Measurements from ENCODE around the gene ELP4. TPM values are rescaled to one million over a fixed set of nuclear protein-coding genes. Genes with fewer than 3 reads are reported as not detected.

Gene ELP4
- polyA plus RNA-seq (2013, experiment 1 of 4) = 57.7 TPM
- 65.6 TPM for polyA plus RNA-seq (2013, experiment 2 of 4)
- polyA plus RNA-seq (2013, experiment 3 of 4) = 42.7 TPM
- polyA plus RNA-seq (2013, experiment 4 of 4) = 56.1 TPM

GRCh38 chr11:31509429-31510345, at the start of gene ELP4, which contains the start of gene IMMP1L:
TSS of gene ELP4 (plus strand) at chr11:31509767. CDS start at chr11:31509785, 18 bp downstream.
TSS of gene IMMP1L (minus strand) at chr11:31509622. CDS start at chr11:31463276, 46,346 bp downstream.
- H3K4me3 ChIP-seq (ENCODE audit: insufficient read depth, low read depth, low read length) = peak within 1 kb of the TSS; percentile 69
- no peaks in the 10 kb centered on the region for H3K36me3 ChIP-seq (ENCODE audit: control insufficient read depth, insufficient read depth, low read length)
- 0% methylated on average over 42 to 47 of the region's 47 CpGs for WGBS, 2 experiments
- peak within 1 kb of the TSS; percentile 91 for H3K27ac ChIP-seq (ENCODE audit: insufficient read depth, low read depth, low read length, poor library complexity, severe bottlenecking)
- H3K4me1 ChIP-seq (ENCODE audit: control insufficient read depth, insufficient read depth, low read length) = peaks cover 8% of the 10 kb centered on the region
- H3K9me3 ChIP-seq (ENCODE audit: control insufficient read depth, low read length) = no peaks in the 10 kb centered on the region
- H3K27me3 ChIP-seq (ENCODE audit: control insufficient read depth, insufficient read depth, low read length, poor library complexity, severe bottlenecking) = no peaks in the 10 kb centered on the region

GRCh38 chr11:31464436-31464835, 45.1 kb upstream of the ELP4 start:
- no peak overlapping the region for H3K27ac ChIP-seq (ENCODE audit: insufficient read depth, low read depth, low read length, poor library complexity, severe bottlenecking)
- H3K4me3 ChIP-seq (ENCODE audit: insufficient read depth, low read depth, low read length) = no peak overlapping the region
- peaks cover 29% of the 10 kb centered on the region for H3K36me3 ChIP-seq (ENCODE audit: control insufficient read depth, insufficient read depth, low read length)
- H3K9me3 ChIP-seq (ENCODE audit: control insufficient read depth, low read length) = no peaks in the 10 kb centered on the region
- no peaks in the 10 kb centered on the region for H3K27me3 ChIP-seq (ENCODE audit: control insufficient read depth, insufficient read depth, low read length, poor library complexity, severe bottlenecking)
- no peaks in the 10 kb centered on the region for H3K4me1 ChIP-seq (ENCODE audit: control insufficient read depth, insufficient read depth, low read length)
- WGBS, 2 experiments = 92 to 94% methylated on average over 3 of the region's 3 CpGs

GRCh38 chr11:31474083-31474482, 35.5 kb upstream of the ELP4 start:
- Histone ChIP-seq H3K4me1 (ENCODE audit: control insufficient read depth, insufficient read depth, low read length) (no peaks in the 10 kb centered on the region), H3K27ac (ENCODE audit: insufficient read depth, low read depth, low read length, poor library complexity, severe bottlenecking) (no peak overlapping the region), H3K4me3 (ENCODE audit: insufficient read depth, low read depth, low read length) (no peak overlapping the region), H3K9me3 (ENCODE audit: control insufficient read depth, low read length) (no peaks in the 10 kb centered on the region), H3K27me3 (ENCODE audit: control insufficient read depth, insufficient read depth, low read length, poor library complexity, severe bottlenecking) (no peaks in the 10 kb centered on the region), H3K36me3 (ENCODE audit: control insufficient read depth, insufficient read depth, low read length) (no peaks in the 10 kb centered on the region)

GRCh38 chr11:31477528-31478222, 31.9 kb upstream of the ELP4 start:
- H3K4me1 ChIP-seq (ENCODE audit: control insufficient read depth, insufficient read depth, low read length) = no peaks in the 10 kb centered on the region
- H3K27ac ChIP-seq (ENCODE audit: insufficient read depth, low read depth, low read length, poor library complexity, severe bottlenecking) = no peak overlapping the region
- no peaks in the 10 kb centered on the region for H3K27me3 ChIP-seq (ENCODE audit: control insufficient read depth, insufficient read depth, low read length, poor library complexity, severe bottlenecking)
- H3K9me3 ChIP-seq (ENCODE audit: control insufficient read depth, low read length) = no peaks in the 10 kb centered on the region
- WGBS, 2 experiments = 89 to 91% methylated on average over 6 of the region's 6 CpGs
- H3K36me3 ChIP-seq (ENCODE audit: control insufficient read depth, insufficient read depth, low read length) = no peaks in the 10 kb centered on the region
- H3K4me3 ChIP-seq (ENCODE audit: insufficient read depth, low read depth, low read length) = no peak overlapping the region

- Histone ChIP-seq H3K4me3 (ENCODE audit: insufficient read depth, low read depth, low read length) (no peak overlapping the region), H3K27ac (ENCODE audit: insufficient read depth, low read depth, low read length, poor library complexity, severe bottlenecking) (no peak overlapping the region)
These were observed 31.4 kb upstream of the ELP4 start for GRCh38 chr11:31478223-31478590.

GRCh38 chr11:31479066-31479465, 30.5 kb upstream of the ELP4 start:
- no peaks in the 10 kb centered on the region for H3K36me3 ChIP-seq (ENCODE audit: control insufficient read depth, insufficient read depth, low read length)
- no peaks in the 10 kb centered on the region for H3K9me3 ChIP-seq (ENCODE audit: control insufficient read depth, low read length)
- H3K4me1 ChIP-seq (ENCODE audit: control insufficient read depth, insufficient read depth, low read length) = no peaks in the 10 kb centered on the region
- 92 to 95% methylated on average over 4 of the region's 4 CpGs for WGBS, 2 experiments
- no peak overlapping the region for H3K27ac ChIP-seq (ENCODE audit: insufficient read depth, low read depth, low read length, poor library complexity, severe bottlenecking)
- H3K4me3 ChIP-seq (ENCODE audit: insufficient read depth, low read depth, low read length) = no peak overlapping the region
- H3K27me3 ChIP-seq (ENCODE audit: control insufficient read depth, insufficient read depth, low read length, poor library complexity, severe bottlenecking) = no peaks in the 10 kb centered on the region

More at GRCh38 chr11:31478223-31478590, 31.4 kb upstream of the ELP4 start:
- 90 to 100% methylated on average over 2 of the region's 2 CpGs for WGBS, 2 experiments
- no peaks in the 10 kb centered on the region for H3K36me3 ChIP-seq (ENCODE audit: control insufficient read depth, insufficient read depth, low read length)
- H3K9me3 ChIP-seq (ENCODE audit: control insufficient read depth, low read length) = no peaks in the 10 kb centered on the region
- no peaks in the 10 kb centered on the region for H3K27me3 ChIP-seq (ENCODE audit: control insufficient read depth, insufficient read depth, low read length, poor library complexity, severe bottlenecking)
- no peaks in the 10 kb centered on the region for H3K4me1 ChIP-seq (ENCODE audit: control insufficient read depth, insufficient read depth, low read length)

GRCh38 chr11:31480930-31481329, 28.6 kb upstream of the ELP4 start:
- H3K9me3 ChIP-seq (ENCODE audit: control insufficient read depth, low read length) = no peaks in the 10 kb centered on the region
- no peaks in the 10 kb centered on the region for H3K36me3 ChIP-seq (ENCODE audit: control insufficient read depth, insufficient read depth, low read length)
- no peak overlapping the region for H3K27ac ChIP-seq (ENCODE audit: insufficient read depth, low read depth, low read length, poor library complexity, severe bottlenecking)
- WGBS, 2 experiments = 85 to 88% methylated on average over 2 of the region's 3 CpGs
- no peak overlapping the region for H3K4me3 ChIP-seq (ENCODE audit: insufficient read depth, low read depth, low read length)
- H3K27me3 ChIP-seq (ENCODE audit: control insufficient read depth, insufficient read depth, low read length, poor library complexity, severe bottlenecking) = no peaks in the 10 kb centered on the region
- no peaks in the 10 kb centered on the region for H3K4me1 ChIP-seq (ENCODE audit: control insufficient read depth, insufficient read depth, low read length)

- WGBS, 2 experiments = 91 to 100% methylated on average over 1 to 2 of the region's 4 CpGs
- Histone ChIP-seq H3K4me3 (ENCODE audit: insufficient read depth, low read depth, low read length) (no peak overlapping the region), H3K9me3 (ENCODE audit: control insufficient read depth, low read length) (no peaks in the 10 kb centered on the region), H3K27ac (ENCODE audit: insufficient read depth, low read depth, low read length, poor library complexity, severe bottlenecking) (no peak overlapping the region), H3K4me1 (ENCODE audit: control insufficient read depth, insufficient read depth, low read length) (no peaks in the 10 kb centered on the region), H3K36me3 (ENCODE audit: control insufficient read depth, insufficient read depth, low read length) (no peaks in the 10 kb centered on the region), H3K27me3 (ENCODE audit: control insufficient read depth, insufficient read depth, low read length, poor library complexity, severe bottlenecking) (no peaks in the 10 kb centered on the region)
These were observed 25.1 kb upstream of the ELP4 start for GRCh38 chr11:31484497-31484896.

- H3K9me3 ChIP-seq (ENCODE audit: control insufficient read depth, low read length) = no peaks in the 10 kb centered on the region
- WGBS, 2 experiments = 20 to 77% methylated on average over 1 of the region's 1 CpG
- no peak overlapping the region for H3K27ac ChIP-seq (ENCODE audit: insufficient read depth, low read depth, low read length, poor library complexity, severe bottlenecking)
- no peaks in the 10 kb centered on the region for H3K36me3 ChIP-seq (ENCODE audit: control insufficient read depth, insufficient read depth, low read length)
- no peak overlapping the region for H3K4me3 ChIP-seq (ENCODE audit: insufficient read depth, low read depth, low read length)
- no peaks in the 10 kb centered on the region for H3K4me1 ChIP-seq (ENCODE audit: control insufficient read depth, insufficient read depth, low read length)
- H3K27me3 ChIP-seq (ENCODE audit: control insufficient read depth, insufficient read depth, low read length, poor library complexity, severe bottlenecking) = no peaks in the 10 kb centered on the region
These were observed 21.7 kb upstream of the ELP4 start for GRCh38 chr11:31487848-31488247.

- H3K4me1 ChIP-seq (ENCODE audit: control insufficient read depth, insufficient read depth, low read length) = no peaks in the 10 kb centered on the region
- no peak overlapping the region for H3K4me3 ChIP-seq (ENCODE audit: insufficient read depth, low read depth, low read length)
- H3K36me3 ChIP-seq (ENCODE audit: control insufficient read depth, insufficient read depth, low read length) = peaks cover 17% of the 10 kb centered on the region
- H3K27ac ChIP-seq (ENCODE audit: insufficient read depth, low read depth, low read length, poor library complexity, severe bottlenecking) = no peak overlapping the region
- no peaks in the 10 kb centered on the region for H3K9me3 ChIP-seq (ENCODE audit: control insufficient read depth, low read length)
- WGBS, 2 experiments = 100% methylated on average over 2 of the region's 2 CpGs; no CpG with 5 or more reads in 1 of the 2 experiments
- no peaks in the 10 kb centered on the region for H3K27me3 ChIP-seq (ENCODE audit: control insufficient read depth, insufficient read depth, low read length, poor library complexity, severe bottlenecking)
These were observed 17.1 kb upstream of the ELP4 start for GRCh38 chr11:31492320-31492913.
